HCT116 (cell line): ENCODE results near the gene CMPK1. TPM values are rescaled to one million over a fixed set of nuclear protein-coding genes. Genes with fewer than 3 reads are reported as not detected.

ENCODE experiments used
- ATAC-seq: fragments of 200-7000 bp; cut with Tn5 transposase; 2 replicates; pipeline ENCODE4 v1.9.1; 2020; ENCODE audit warnings: mild to moderate bottlenecking, moderate library complexity
- BruUV-seq: library from RNA; stranded (reverse); fragments of 400-500 nt; replicated peaks from 2 replicates; lab custom pipeline; 2021; lab: Mats Ljungman, UMichigan
- CTCF ChIA-PET: fragments of 300-600 bp; sonication (Branson Sonifier 250); formaldehyde crosslinking; loops from one replicate; lab custom pipeline; 2021; ENCODE audit warnings: antibody characterized with exemption; lab: Charles Lee
- POLR2A ChIA-PET: fragments of 300-600, 350-600 bp; sonication (Branson Sonifier 250); formaldehyde crosslinking; loops from one replicate; lab custom pipeline; 2021; ENCODE audit warnings: antibody characterized with exemption; lab: Charles Lee
- RAD21 ChIA-PET, 2 experiments: fragments of 300-600 bp; sonication (Branson Sonifier 250); formaldehyde crosslinking; loops; one replicate each; lab custom pipeline; 2023; ENCODE audit warnings: low total read pairs in 2 of 2; ENCODE audit not compliant: uncharacterized antibody in 2 of 2, unreplicated experiment in 2 of 2, low non-redundant PET in 1 of 2; lab: Charles Lee
- DNase-seq: peaks from one replicate; pipeline ENCODE4 v3.0.0-alpha.2; 2010; ENCODE audit warnings: low read depth, low spot score
- H2AFZ ChIP-seq: fragments of 200-600 bp; shearing (Covaris generic), sonication (generic); 2 replicates; pipeline ENCODE4 v1.6.1; 2017; ENCODE audit warnings: low read depth, mixed run types, mixed read lengths, antibody characterized with exemption, low read length; ENCODE audit not compliant: poor library complexity, severe bottlenecking
- H3K27ac ChIP-seq: 2 replicates; pipeline ENCODE4 v1.5.1; 2012; ENCODE audit warnings: low read depth, low read length
- H3K27me3 ChIP-seq: fragments of 200-600 bp; sonication (generic); 2 replicates; pipeline ENCODE4 v1.6.1; 2016; ENCODE audit warnings: mixed run types, low read length, mixed read lengths; ENCODE audit not compliant: insufficient read depth
- H3K36me3 ChIP-seq, 2 experiments: fragments of 200-500 bp in 1 of 2; fragments of 200-600 bp in 1 of 2; sonication (Bioruptor generic) in 1 of 2; sonication (generic) in 1 of 2; 2 replicates each; pipeline versions ENCODE4 v1.5.1 to v1.6.1; 2014 to 2016; ENCODE audit warnings: low read length in 2 of 2, inconsistent platforms in 1 of 2, mixed read lengths in 1 of 2, mixed run types in 1 of 2; ENCODE audit not compliant: insufficient read depth in 2 of 2, control insufficient read depth in 1 of 2
- H3K4me1 ChIP-seq, 2 experiments: fragments of 200-600 bp in 1 of 2; sonication (generic) in 1 of 2; 2 replicates each; pipeline versions ENCODE4 v1.5.1 to v1.6.1; 2012 to 2017; ENCODE audit warnings: low read length in 2 of 2, inconsistent platforms in 1 of 2, mild to moderate bottlenecking in 1 of 2, mixed read lengths in 1 of 2, mixed run types in 1 of 2, moderate library complexity in 1 of 2; ENCODE audit not compliant: insufficient read depth in 2 of 2, control insufficient read depth in 1 of 2
- H3K4me2 ChIP-seq: fragments of 200-600 bp; sonication (generic); 2 replicates; pipeline ENCODE4 v1.6.1; 2017; ENCODE audit warnings: mixed run types, low read length, mixed read lengths
- H3K4me3 ChIP-seq, 2 experiments: fragments of 200-600 bp in 1 of 2; sonication (generic) in 1 of 2; replicated peaks in 1 of 2; 2 replicates each; pipeline ENCODE4 v1.5.1; 2011 to 2016; ENCODE audit warnings: low read length in 2 of 2, control low read depth in 1 of 2, low read depth in 1 of 2, mild to moderate bottlenecking in 1 of 2, mixed read lengths in 1 of 2, mixed run types in 1 of 2
- H3K79me2 ChIP-seq: fragments of 200-600 bp; sonication (generic); 2 replicates; pipeline ENCODE4 v1.6.1; 2017; ENCODE audit warnings: mild to moderate bottlenecking, mixed run types, low read length, moderate library complexity, mixed read lengths; ENCODE audit not compliant: insufficient read depth
- H3K9ac ChIP-seq: fragments of 200-600 bp; sonication (generic); 2 replicates; pipeline ENCODE4 v1.6.1; 2016; ENCODE audit warnings: low read length, mixed read lengths
- H3K9me2 ChIP-seq: fragments of 200-600 bp; sonication (generic), shearing (Covaris generic); 2 replicates; pipeline ENCODE4 v1.6.1; 2017; ENCODE audit warnings: mixed run types, mild to moderate bottlenecking, moderate library complexity; ENCODE audit not compliant: insufficient read depth
- H3K9me3 ChIP-seq, 2 experiments: fragments of 200-500 bp in 1 of 2; fragments of 200-600 bp in 1 of 2; sonication (Bioruptor generic) in 1 of 2; sonication (generic) in 1 of 2; 2 replicates each; pipeline ENCODE4 v1.6.1; 2014 to 2017; ENCODE audit warnings: low read length in 2 of 2, mixed read lengths in 2 of 2, inconsistent platforms in 1 of 2, low read depth in 1 of 2, mild to moderate bottlenecking in 1 of 2, mixed run types in 1 of 2, moderate library complexity in 1 of 2; ENCODE audit not compliant: control insufficient read depth in 1 of 2, insufficient read depth in 1 of 2
- H4K20me1 ChIP-seq: fragments of 200-600 bp; sonication (generic), shearing (Covaris generic); 2 replicates; pipeline ENCODE4 v1.6.1; 2017; ENCODE audit warnings: mixed run types, mild to moderate bottlenecking, moderate library complexity; ENCODE audit not compliant: insufficient read depth
- CBX3 ChIP-seq: IDR thresholded peaks from 2 replicates; pipeline ENCODE4 v1.6.1; 2012; ENCODE audit warnings: low read depth
- CEBPB ChIP-seq: IDR thresholded peaks from 2 replicates; pipeline ENCODE4 v1.6.1; 2012; ENCODE audit warnings: low read depth
- EZH2 ChIP-seq: fragments of 200-600 bp; sonication (generic); IDR thresholded peaks from 2 replicates; pipeline ENCODE4 v1.6.1; 2017; ENCODE audit warnings: antibody characterized with exemption, mixed run types
- FOSL1 ChIP-seq: IDR thresholded peaks from 2 replicates; pipeline ENCODE4 v1.6.1; 2012; ENCODE audit warnings: low read depth
- JUND ChIP-seq: IDR thresholded peaks from 2 replicates; pipeline ENCODE4 v1.6.1; 2012
- POLR2A ChIP-seq: IDR thresholded peaks from 2 replicates; pipeline ENCODE4 v1.7.0; 2011; ENCODE audit warnings: borderline replicate concordance; ENCODE audit not compliant: insufficient read depth, insufficient read length; ENCODE audit errors: extremely low read depth
- RAD21 ChIP-seq: IDR thresholded peaks from 2 replicates; pipeline ENCODE4 v1.6.1; 2012; ENCODE audit warnings: low read depth, mild to moderate bottlenecking
- SP1 ChIP-seq: IDR thresholded peaks from 2 replicates; pipeline ENCODE4 v1.6.1; 2012; ENCODE audit warnings: low read depth
- SRF ChIP-seq: IDR thresholded peaks from 2 replicates; pipeline ENCODE4 v1.6.1; 2012; ENCODE audit warnings: low read depth
- TCF7L2 ChIP-seq: IDR thresholded peaks from 2 replicates; pipeline ENCODE4 v1.7.0; 2011; ENCODE audit warnings: borderline replicate concordance, inconsistent platforms; ENCODE audit not compliant: insufficient read depth, insufficient read length; ENCODE audit errors: extremely low read depth
- ZNF274 ChIP-seq: fragments of 200-500 bp; sonication (Bioruptor generic); IDR thresholded peaks from 2 replicates; pipeline ENCODE4 v1.6.1; 2014; ENCODE audit warnings: mild to moderate bottlenecking, low read depth, low read length, inconsistent platforms
- intact Hi-C: fragments of 100-400 bp; cut with micrococcal nuclease; formaldehyde crosslinking; loops from 2 replicates; pipeline ENCODE4 v1.10.0; 2022
- total RNA-seq: library from RNA; stranded (reverse); gene quantifications from one replicate; pipeline ENCODE4 v1.2.1, GENCODE V29; 2021; ENCODE audit not compliant: unreplicated experiment
- TF ChIP-seq, protein P1 (sequence below): IDR thresholded peaks from 2 replicates; pipeline ENCODE4 v1.6.1; 2011; ENCODE audit warnings: mild to moderate bottlenecking, low read length, moderate library complexity; ENCODE audit not compliant: insufficient replicate concordance; ENCODE audit errors: extremely low read depth
- TF ChIP-seq, protein P2 (sequence below): IDR thresholded peaks from 2 replicates; pipeline ENCODE4 v1.6.1; 2012

The CMPK1 gene
- total RNA-seq, 1 experiment from 2014 or later, result 78.4 TPM

DNA sequence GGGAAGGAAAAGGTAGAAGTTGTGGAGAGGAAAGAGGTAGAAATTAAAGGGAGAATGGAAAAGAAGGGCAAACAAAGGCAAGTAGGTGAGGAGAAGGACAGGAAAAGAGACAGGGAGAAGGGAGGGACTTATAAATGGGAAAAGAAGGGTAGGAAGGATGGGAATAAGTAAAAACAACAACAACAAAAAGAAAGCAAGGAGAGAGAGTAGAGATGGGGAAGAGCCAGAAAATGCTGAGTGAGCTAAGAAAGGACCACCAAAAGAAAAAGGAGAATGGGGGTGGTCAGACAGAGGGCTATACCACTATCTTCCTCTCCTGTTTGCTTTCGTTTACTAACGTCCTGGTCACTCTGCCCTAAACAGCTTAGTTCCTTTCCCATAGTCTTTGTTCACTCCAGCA is 1.7 kb upstream of the CMPK1 start:
- ChIA-PET POLR2A (no interaction called here), CTCF (no interaction called here), RAD21 (no interaction called here)
- no peak overlapping the region for H3K9ac ChIP-seq
- H3K4me2 ChIP-seq, result no peak overlapping the region
- H3K4me1 ChIP-seq, result peaks cover 8 to 17% of the 10 kb centered on the region in 2 experiments; a peak in 2 of 4 replicates
- no peak overlapping the region for H3K27ac ChIP-seq
- ATAC-seq, result no peak
- TF ChIP-seq SP1 (no peak), CBX3 (no peak), SRF (no peak), TCF7L2 (no peak), FOSL1 (no peak), EZH2 (no peak), ZNF274 (no peak), RAD21 (no peak), CEBPB (no peak), POLR2A (no peak), JUND (no peak)
- TF ChIP-seq, protein P1, sequence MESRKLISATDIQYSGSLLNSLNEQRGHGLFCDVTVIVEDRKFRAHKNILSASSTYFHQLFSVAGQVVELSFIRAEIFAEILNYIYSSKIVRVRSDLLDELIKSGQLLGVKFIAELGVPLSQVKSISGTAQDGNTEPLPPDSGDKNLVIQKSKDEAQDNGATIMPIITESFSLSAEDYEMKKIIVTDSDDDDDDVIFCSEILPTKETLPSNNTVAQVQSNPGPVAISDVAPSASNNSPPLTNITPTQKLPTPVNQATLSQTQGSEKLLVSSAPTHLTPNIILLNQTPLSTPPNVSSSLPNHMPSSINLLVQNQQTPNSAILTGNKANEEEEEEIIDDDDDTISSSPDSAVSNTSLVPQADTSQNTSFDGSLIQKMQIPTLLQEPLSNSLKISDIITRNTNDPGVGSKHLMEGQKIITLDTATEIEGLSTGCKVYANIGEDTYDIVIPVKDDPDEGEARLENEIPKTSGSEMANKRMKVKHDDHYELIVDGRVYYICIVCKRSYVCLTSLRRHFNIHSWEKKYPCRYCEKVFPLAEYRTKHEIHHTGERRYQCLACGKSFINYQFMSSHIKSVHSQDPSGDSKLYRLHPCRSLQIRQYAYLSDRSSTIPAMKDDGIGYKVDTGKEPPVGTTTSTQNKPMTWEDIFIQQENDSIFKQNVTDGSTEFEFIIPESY, result no peak
- TF ChIP-seq, protein P2, sequence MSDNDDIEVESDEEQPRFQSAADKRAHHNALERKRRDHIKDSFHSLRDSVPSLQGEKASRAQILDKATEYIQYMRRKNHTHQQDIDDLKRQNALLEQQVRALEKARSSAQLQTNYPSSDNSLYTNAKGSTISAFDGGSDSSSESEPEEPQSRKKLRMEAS, result no peak
- no peaks in the 10 kb centered on the region for H3K36me3 ChIP-seq
- no peaks in the 10 kb centered on the region for H3K27me3 ChIP-seq
- no peak overlapping the region for H3K4me3 ChIP-seq
- H4K20me1 ChIP-seq, result no peaks in the 10 kb centered on the region
- intact Hi-C loops, result no loop called here
- 0 out of 2 replicates have a peak, but pooled peaks cover 5% of the 10 kb centered on the region for H3K9me2 ChIP-seq
- no TSS peak for BruUV-seq
- DNase-seq, result no peak
- no peak overlapping the region for H2AFZ ChIP-seq
- H3K9me3 ChIP-seq, result no peaks in the 10 kb centered on the region
- H3K79me2 ChIP-seq, result peaks cover 25% of the 10 kb centered on the region
